ENCODE data around the gene USP37. TPM values are rescaled to one million over a fixed set of nuclear protein-coding genes. Genes with fewer than 3 reads are reported as not detected.

The USP37 gene
- total RNA-seq, 1 experiment from 2014 or later: 23.5 TPM

DNA sequence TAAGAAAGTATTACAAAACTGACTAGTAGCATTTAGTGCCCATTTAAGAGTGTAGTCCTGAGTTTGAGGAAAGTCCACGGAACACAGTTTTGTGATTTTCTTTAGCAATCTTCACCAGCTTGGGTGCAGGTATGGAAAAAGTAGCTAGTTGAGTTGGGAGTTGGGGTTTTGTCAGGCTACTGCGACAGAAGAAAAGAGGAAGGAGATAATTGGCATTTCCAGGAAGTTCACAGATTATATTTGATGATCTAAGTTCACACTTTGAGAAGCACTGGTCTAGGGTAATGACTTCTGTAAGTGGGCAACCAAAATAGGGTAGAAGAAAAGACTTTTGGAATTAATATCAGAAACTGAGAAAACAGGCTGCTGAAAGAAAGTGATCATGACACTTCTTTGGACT, 97.1 kb downstream of the USP37 start:
- intact Hi-C loops (cut with micrococcal nuclease): no loop called here
- no TSS peak for BruUV-seq (replicated peaks)
- H3K9me3 ChIP-seq (ENCODE audit: control insufficient read depth in 1 of 2, insufficient read depth in 1 of 2, low read depth in 1 of 2, low read length in 2 of 2): no peaks in the 10 kb centered on the region
- H3K9ac ChIP-seq (ENCODE audit: low read length): no peak overlapping the region
- no peaks in the 10 kb centered on the region for H4K20me1 ChIP-seq (ENCODE audit: insufficient read depth)
- ChIA-PET POLR2A (no interaction called here), RAD21 (ENCODE audit: low non-redundant PET in 1 of 2, low total read pairs in 2 of 2, uncharacterized antibody in 2 of 2, unreplicated experiment in 2 of 2) (no interaction called here), CTCF (no interaction called here)
- no peak overlapping the region for H3K4me3 ChIP-seq (replicated peaks in 1 of 2; ENCODE audit: low read depth in 1 of 2, low read length in 2 of 2)
- H2AFZ ChIP-seq (ENCODE audit: low read depth, low read length, poor library complexity, severe bottlenecking): no peak overlapping the region
- peaks cover 8 to 16% of the 10 kb centered on the region in 2 experiments; a peak in 2 of 4 replicates for H3K36me3 ChIP-seq (ENCODE audit: control insufficient read depth in 1 of 2, insufficient read depth in 2 of 2, low read length in 2 of 2)
- H3K4me2 ChIP-seq (ENCODE audit: low read length): no peak overlapping the region
- no peaks in the 10 kb centered on the region for H3K27me3 ChIP-seq (ENCODE audit: insufficient read depth, low read length)
- H3K9me2 ChIP-seq (ENCODE audit: insufficient read depth): no peaks in the 10 kb centered on the region
- DNase-seq (ENCODE audit: low read depth, low spot score): no peak
- no peak for TF ChIP-seq SIN3A (IDR thresholded peaks at IDR 0.05; ENCODE audit: low read depth)
- TF ChIP-seq, protein P1, sequence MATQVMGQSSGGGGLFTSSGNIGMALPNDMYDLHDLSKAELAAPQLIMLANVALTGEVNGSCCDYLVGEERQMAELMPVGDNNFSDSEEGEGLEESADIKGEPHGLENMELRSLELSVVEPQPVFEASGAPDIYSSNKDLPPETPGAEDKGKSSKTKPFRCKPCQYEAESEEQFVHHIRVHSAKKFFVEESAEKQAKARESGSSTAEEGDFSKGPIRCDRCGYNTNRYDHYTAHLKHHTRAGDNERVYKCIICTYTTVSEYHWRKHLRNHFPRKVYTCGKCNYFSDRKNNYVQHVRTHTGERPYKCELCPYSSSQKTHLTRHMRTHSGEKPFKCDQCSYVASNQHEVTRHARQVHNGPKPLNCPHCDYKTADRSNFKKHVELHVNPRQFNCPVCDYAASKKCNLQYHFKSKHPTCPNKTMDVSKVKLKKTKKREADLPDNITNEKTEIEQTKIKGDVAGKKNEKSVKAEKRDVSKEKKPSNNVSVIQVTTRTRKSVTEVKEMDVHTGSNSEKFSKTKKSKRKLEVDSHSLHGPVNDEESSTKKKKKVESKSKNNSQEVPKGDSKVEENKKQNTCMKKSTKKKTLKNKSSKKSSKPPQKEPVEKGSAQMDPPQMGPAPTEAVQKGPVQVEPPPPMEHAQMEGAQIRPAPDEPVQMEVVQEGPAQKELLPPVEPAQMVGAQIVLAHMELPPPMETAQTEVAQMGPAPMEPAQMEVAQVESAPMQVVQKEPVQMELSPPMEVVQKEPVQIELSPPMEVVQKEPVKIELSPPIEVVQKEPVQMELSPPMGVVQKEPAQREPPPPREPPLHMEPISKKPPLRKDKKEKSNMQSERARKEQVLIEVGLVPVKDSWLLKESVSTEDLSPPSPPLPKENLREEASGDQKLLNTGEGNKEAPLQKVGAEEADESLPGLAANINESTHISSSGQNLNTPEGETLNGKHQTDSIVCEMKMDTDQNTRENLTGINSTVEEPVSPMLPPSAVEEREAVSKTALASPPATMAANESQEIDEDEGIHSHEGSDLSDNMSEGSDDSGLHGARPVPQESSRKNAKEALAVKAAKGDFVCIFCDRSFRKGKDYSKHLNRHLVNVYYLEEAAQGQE (IDR thresholded peaks at IDR 0.05; ENCODE audit: low read depth): no peak
- TF ChIP-seq ZFX (IDR thresholded peaks at IDR 0.05): no peak
- no peak for TF ChIP-seq SP1 (IDR thresholded peaks at IDR 0.05; ENCODE audit: low read depth)
- TF ChIP-seq ZNF274 (IDR thresholded peaks at IDR 0.05; ENCODE audit: low read depth, low read length): no peak
- no peak for TF ChIP-seq CEBPB (IDR thresholded peaks at IDR 0.05; ENCODE audit: low read depth)
- TF ChIP-seq, protein P2, sequence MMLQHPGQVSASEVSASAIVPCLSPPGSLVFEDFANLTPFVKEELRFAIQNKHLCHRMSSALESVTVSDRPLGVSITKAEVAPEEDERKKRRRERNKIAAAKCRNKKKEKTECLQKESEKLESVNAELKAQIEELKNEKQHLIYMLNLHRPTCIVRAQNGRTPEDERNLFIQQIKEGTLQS (IDR thresholded peaks at IDR 0.05): no peak
- TF ChIP-seq, protein P3, sequence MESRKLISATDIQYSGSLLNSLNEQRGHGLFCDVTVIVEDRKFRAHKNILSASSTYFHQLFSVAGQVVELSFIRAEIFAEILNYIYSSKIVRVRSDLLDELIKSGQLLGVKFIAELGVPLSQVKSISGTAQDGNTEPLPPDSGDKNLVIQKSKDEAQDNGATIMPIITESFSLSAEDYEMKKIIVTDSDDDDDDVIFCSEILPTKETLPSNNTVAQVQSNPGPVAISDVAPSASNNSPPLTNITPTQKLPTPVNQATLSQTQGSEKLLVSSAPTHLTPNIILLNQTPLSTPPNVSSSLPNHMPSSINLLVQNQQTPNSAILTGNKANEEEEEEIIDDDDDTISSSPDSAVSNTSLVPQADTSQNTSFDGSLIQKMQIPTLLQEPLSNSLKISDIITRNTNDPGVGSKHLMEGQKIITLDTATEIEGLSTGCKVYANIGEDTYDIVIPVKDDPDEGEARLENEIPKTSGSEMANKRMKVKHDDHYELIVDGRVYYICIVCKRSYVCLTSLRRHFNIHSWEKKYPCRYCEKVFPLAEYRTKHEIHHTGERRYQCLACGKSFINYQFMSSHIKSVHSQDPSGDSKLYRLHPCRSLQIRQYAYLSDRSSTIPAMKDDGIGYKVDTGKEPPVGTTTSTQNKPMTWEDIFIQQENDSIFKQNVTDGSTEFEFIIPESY (IDR thresholded peaks at IDR 0.05; ENCODE audit: extremely low read depth, insufficient replicate concordance, low read length): no peak
- no peak for TF ChIP-seq ELF1 (IDR thresholded peaks at IDR 0.05; ENCODE audit: borderline replicate concordance, low read depth)
- TF ChIP-seq, protein P4, sequence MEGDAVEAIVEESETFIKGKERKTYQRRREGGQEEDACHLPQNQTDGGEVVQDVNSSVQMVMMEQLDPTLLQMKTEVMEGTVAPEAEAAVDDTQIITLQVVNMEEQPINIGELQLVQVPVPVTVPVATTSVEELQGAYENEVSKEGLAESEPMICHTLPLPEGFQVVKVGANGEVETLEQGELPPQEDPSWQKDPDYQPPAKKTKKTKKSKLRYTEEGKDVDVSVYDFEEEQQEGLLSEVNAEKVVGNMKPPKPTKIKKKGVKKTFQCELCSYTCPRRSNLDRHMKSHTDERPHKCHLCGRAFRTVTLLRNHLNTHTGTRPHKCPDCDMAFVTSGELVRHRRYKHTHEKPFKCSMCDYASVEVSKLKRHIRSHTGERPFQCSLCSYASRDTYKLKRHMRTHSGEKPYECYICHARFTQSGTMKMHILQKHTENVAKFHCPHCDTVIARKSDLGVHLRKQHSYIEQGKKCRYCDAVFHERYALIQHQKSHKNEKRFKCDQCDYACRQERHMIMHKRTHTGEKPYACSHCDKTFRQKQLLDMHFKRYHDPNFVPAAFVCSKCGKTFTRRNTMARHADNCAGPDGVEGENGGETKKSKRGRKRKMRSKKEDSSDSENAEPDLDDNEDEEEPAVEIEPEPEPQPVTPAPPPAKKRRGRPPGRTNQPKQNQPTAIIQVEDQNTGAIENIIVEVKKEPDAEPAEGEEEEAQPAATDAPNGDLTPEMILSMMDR (IDR thresholded peaks at IDR 0.05 in 2 of 3, conservative IDR thresholded peaks at IDR 0.05 in 1 of 3; ENCODE audit: borderline replicate concordance in 1 of 3, insufficient read depth in 1 of 3, low read depth in 2 of 3, low read length in 2 of 3): no peak
- TF ChIP-seq POLR2A (IDR thresholded peaks at IDR 0.05; ENCODE audit: borderline replicate concordance, extremely low read depth, insufficient read depth, insufficient read length): no peak
- no peak for TF ChIP-seq EGR1 (IDR thresholded peaks at IDR 0.05; ENCODE audit: low read depth)
- no peak for TF ChIP-seq FOSL1 (IDR thresholded peaks at IDR 0.05; ENCODE audit: low read depth)
- TF ChIP-seq EZH2phosphoT487 (IDR thresholded peaks at IDR 0.05; ENCODE audit: borderline replicate concordance): no peak
- TF ChIP-seq, protein P5, sequence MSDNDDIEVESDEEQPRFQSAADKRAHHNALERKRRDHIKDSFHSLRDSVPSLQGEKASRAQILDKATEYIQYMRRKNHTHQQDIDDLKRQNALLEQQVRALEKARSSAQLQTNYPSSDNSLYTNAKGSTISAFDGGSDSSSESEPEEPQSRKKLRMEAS (IDR thresholded peaks at IDR 0.05): no peak
- no peak for TF ChIP-seq POLR2AphosphoS5 (IDR thresholded peaks at IDR 0.05; ENCODE audit: low read depth, low read length)
- no peak for TF ChIP-seq RAD21 (IDR thresholded peaks at IDR 0.05; ENCODE audit: low read depth)
- TF ChIP-seq EZH2 (IDR thresholded peaks at IDR 0.05): no peak
- no peak for TF ChIP-seq TCF7L2 (IDR thresholded peaks at IDR 0.05; ENCODE audit: borderline replicate concordance, extremely low read depth, insufficient read depth, insufficient read length)
- no peak for ATAC-seq
- no peaks in the 10 kb centered on the region for H3K79me2 ChIP-seq (ENCODE audit: insufficient read depth, low read length)
- no peaks in the 10 kb centered on the region for H3K4me1 ChIP-seq (ENCODE audit: control insufficient read depth in 1 of 2, insufficient read depth in 2 of 2, low read length in 2 of 2)
- no peak overlapping the region for H3K27ac ChIP-seq (ENCODE audit: low read depth, low read length)

Data from HCT116 (cell line).